Measurements from ENCODE around the gene MAP1B. TPM values are rescaled to one million over a fixed set of nuclear protein-coding genes. Genes with fewer than 3 reads are reported as not detected.
A peak's percentile ranks its signal among the peaks of the same experiment; 100 is the strongest.

MAP1B gene
- total RNA-seq, 1 donor from 2014 or later: 44.1 TPM

GRCh38 chr5:72194846-72195245 lies 87.6 kb downstream of the MAP1B start:
- no peak for DNase-seq

GRCh38 chr5:72195581-72195980 lies 88.3 kb downstream of the MAP1B start:
- DNase-seq: no peak

DNA sequence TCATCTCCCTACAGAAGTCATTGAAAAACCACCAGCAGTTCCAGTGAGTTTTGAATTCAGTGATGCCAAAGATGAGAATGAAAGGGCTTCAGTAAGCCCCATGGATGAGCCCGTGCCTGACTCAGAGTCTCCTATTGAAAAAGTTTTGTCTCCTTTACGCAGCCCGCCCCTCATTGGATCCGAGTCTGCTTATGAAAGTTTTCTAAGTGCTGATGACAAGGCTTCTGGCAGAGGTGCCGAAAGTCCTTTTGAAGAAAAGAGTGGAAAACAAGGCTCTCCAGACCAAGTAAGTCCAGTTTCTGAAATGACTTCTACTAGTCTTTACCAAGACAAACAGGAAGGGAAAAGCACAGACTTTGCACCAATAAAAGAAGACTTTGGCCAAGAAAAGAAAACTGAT lies 90.1 kb downstream of the MAP1B start:
- no peak for DNase-seq

- DNase-seq: no peak
Measured at GRCh38 chr5:72199681-72200080, 92.4 kb downstream of the MAP1B start.

GRCh38 chr5:72202331-72202825 lies 95.1 kb downstream of the MAP1B start:
- no peak for DNase-seq

- no peak for DNase-seq
Measured at GRCh38 chr5:72203251-72203845, 96.1 kb downstream of the MAP1B start.

- no peak for DNase-seq
Measured at GRCh38 chr5:72204946-72205345, 97.7 kb downstream of the MAP1B start.

DNA sequence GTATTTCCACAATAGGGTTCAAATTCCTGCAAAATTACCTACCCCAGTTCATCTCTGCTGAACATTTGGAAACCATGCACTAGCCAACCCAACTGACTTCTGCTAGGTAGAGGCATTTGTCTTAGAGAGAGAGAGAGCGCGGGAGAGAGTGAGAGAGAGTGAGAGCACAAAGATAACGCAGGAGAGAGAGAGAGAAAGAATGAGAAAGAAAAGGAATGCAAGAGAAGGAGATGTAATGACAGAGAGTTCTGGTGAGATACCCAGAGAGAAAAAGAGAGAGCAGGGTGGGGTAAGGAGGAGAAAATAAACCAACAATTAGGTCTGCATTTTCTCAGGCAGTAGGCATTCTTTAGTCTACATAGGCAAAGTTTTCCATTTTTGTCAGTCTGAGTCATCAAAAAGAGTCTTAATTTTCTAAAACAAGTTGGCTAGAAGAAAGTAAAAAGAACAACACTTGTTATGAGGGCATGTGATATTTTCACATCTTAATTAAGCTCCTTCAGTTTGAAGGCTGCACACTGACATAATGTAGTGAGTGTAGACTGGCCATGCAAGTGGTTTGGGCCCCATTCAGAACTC lies 98.2 kb downstream of the MAP1B start:
- no peak for DNase-seq

GRCh38 chr5:72206160-72206559 lies 98.9 kb downstream of the MAP1B start:
- DNase-seq: no peak

DNA sequence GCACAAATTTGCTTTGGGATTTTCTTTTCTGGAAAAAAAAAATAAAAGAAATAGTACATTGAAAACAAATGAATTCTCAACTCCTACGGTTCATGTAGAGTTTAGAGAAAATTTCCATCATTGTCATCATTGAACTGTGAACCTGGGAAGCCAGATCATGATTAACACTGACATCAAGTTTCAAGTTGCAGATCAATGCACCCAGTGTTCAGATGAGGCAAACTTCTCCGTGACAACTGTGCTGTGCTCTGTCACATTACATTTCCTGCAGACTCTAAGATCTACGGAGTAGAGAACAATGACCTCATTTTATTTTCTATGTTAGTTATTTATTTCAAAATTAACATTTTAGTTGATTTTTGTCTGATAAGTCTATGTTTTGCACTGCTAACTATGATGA lies 99.7 kb downstream of the MAP1B start:
- no peak for DNase-seq

DNA sequence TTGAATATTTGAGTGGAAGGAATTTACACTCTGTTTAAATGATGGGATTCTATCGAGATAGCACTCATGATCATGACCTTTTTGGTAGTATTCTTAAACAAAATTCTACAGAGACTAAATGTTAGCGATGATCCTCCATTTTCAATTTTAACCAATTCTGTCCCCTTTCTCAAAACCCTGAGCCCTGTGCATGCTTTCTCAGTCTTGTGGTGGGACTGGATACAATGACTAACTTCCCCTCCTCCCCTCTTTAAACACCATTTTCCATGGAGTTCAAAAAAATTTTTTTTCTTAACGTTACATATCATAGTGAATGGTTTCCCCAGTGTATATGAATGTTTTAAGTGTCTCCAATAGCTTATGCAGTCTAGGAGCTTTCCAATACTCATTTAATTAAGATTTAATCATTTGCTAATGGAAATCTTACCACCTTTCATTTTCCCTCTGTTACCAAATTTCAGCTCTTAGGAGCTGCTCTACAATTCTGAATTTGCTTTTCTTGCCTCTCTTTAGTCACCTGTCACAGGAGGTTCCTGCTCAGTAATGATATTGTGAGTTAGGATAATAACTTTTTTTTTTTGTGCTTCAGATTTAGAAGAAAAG lies 101.2 kb downstream of the MAP1B start:
- DNase-seq: no peak

DNA sequence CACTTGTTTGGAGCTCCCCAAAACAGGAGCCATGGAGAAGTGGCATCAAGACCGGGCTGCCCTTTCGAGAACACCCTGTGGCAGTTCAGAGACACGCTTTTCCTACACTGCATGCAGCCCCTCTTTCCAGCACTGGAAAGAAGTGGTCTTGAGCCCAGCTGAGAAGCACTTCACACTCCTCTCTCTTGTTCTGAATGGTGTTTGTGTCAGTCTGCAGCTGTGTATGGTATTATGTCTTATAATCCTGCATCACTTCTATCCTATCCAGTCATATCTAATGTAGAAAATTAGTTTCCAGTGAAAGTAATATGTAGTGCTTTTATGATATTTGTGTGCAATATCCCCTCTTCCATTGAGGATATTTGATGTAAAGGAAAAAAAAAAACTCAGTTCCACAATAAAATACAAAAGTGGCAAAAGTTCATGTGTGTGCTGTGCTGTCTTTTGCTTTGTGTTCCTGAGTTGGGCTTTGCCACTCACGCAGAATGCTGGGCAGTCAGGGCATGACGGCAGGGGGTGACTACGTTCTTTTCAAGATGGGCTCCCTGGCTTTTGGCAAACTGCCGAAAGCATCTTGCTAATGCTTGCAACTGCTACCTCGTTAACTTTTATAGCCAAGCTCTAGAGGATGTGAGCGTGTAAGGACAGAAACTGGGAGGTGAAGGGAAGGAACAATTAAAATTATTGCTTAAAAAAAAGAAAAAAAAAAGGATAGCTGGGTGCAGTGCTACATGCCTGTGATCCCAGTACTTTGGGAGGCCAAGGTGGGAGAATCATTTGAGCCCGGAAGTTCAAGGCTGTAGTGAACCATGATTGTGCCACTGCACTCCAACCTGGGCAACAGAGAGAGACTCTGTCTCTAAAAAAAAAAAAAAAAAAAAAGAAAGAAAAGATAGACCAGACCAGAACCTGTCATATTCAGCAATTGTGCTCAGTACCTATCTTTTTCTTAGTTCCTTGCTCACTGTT lies 102.2 kb downstream of the MAP1B start:
- DNase-seq: no peak

DNA sequence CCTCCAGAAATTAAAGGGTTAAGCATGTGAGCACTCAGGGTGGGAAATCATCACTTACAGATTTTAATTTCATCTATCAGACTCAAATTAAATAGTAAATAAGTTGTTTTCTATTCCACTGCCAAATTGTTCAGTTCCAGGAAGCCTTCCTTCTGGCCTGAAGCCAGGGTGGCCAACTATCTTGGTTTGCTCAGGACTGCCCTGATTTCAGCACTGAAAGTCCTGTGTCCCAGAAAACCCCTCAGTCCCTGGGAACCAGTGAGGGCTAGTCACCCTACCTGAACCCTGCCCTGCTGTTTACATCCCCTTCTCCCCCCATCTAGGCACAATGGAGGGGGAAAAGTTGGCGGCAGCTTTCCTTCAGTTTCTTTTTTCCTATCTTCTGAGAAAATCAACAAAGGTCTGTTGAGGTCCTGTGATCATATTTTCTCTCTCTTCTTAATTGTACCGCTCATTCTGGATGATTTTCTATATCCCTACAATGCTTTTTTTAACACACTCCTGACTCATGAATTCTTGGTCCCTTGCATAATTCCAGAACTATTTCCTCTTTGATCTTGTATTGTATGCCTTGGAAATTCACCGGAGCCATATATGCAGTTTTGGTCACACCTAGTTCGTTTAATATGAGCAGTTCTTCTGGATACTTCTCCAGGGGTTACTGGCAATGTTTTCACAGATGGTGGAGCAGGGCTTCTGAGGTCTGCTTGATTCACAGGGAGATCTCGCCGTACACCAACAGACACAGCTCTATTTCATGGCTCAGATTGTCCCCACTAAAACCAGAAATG lies 103.8 kb downstream of the MAP1B start:
- peak; percentile 32 for DNase-seq

- no peak for DNase-seq
Measured at GRCh38 chr5:72212171-72212570, 104.9 kb downstream of the MAP1B start.

GRCh38 chr5:72213482-72213881 lies 106.2 kb downstream of the MAP1B start:
- no peak for DNase-seq

DNA sequence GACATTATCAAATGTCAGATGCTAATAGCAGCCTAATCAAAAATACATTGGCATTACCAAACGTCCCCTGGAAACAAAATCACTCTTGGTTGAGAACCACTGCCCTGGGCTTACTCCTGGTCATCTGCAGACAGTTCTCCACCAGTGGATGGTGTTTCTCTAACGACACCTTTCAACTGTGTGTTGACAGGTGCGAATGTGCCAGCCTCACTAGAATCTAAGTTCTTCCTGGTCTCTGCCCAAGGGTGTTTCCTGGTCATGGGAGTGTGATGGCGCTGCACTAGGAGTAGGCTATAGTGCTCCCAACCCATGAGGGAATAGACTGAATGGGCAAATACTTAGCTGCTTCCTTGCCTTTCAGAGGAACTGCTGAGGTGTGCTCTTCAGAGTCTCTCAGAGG lies 106.9 kb downstream of the MAP1B start:
- no peak for DNase-seq

DNA sequence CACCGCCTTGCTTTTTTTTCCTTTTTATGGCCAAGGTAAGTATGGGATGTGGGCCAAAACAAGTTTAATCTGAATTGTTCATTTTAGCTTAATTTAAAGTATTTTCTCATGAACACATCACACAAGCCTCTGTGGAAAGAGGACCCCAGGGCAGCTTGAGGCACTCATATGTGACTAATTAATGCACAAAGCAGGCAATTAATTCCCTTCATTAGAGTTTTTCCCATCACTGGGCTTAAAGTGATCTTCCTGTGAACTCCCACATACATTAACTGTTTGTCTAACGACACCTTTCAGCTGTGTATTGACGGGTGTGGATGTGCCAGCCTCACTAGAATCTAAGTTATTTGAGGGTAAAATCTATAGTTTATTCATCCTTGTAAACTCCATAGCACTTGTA lies 109.5 kb downstream of the MAP1B start:
- DNase-seq: no peak

DNA sequence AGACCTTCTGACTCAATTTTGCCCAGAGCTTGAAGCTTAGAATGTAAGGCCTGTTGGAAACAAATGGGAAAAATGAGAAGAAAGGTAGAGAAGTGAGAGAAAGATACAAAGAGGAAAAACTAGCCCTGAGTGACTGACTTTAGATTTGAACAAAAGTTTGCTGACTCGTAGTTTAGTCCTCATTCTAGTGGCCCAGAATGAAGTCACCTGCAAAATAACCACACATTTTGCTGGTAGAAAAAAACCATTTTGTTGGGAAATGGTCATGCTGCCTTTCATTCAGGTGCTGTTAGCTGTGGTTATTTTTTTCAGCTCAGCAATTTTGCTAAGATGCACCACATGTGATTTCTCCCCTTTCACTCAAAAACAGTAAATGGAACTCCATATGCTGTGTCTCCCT lies 113.8 kb downstream of the MAP1B start:
- no peak for DNase-seq

DNA sequence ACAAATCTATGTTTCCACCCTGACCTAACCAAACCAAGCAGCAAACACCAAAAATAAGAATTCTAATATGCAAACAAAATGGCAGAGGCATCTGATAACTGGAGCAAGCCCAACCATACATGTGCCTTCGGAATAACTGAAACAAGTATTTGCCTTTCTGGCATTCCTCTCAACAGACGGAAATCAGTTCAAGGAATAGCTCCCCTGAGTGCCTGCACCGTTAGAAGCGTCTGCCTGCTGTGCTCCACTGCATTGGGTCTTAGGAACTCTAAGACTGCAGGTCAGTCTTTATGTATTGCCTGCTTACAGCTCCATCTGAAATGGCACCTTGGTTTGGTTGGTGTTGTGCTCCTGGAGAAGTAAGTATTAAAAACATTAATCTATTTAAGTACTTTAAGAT lies 114.3 kb downstream of the MAP1B start:
- DNase-seq: no peak

DNA sequence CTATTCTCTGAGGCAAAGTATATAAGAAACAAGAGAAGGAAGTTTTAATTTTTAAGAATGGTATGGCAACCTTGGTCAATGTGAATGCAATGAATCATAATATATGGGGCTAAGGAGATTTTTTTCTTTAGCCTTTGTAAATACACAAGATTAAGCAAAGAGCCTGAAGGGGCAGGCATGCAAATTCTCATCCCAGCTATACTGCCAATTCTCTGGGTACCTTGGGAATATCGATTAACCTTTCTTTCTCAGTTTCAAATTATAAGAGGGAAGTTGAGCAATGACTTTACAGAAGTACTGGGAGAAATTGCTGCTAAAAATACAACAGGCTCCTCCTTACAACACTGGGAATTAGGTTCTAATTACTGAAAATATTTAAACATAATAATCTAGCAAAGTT lies 115.2 kb downstream of the MAP1B start:
- no peak for DNase-seq

DNA sequence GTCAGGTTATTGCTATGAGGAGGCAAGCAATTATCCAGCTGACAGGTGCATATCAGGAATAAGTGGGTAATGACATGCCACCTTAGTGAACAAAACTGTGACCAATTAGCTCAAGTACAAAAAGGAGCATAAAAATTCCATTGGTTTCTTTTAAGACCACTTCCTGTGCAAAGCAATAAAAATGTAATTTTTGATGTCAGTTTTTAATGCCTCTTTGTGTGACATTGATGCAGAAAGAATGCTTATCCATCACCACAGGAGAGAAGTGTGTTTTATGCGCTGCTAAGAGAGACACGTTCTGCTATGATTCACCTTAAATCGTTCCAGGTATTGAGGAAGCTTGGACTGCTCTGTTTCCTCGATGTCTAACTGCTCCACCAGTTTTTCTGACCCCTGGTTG lies 116.1 kb downstream of the MAP1B start:
- DNase-seq: no peak

DNA sequence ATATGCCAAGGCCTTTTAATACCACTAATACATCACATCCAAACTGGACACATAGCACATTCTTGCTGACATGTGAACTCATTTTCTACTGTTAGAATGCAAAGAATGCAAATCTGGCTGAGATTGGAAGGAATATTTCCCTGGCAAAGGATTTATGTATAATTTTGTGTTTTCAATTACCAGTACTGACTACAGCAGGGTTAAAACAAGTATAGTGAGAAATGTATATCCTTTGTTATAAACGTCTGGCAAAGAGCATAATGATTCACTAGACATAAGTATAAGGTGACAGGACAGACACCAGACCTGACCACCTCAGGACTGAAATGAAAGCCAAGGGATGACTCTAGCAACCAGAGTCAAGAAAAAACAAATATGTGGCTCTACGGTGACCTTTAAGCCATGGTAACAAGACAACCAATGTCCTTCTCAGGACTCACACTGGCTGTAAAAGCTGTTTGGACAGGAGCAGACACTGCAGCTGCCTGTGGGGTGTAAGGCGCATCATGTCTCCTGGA lies 117.7 kb downstream of the MAP1B start:
- no peak for DNase-seq

All from skin of body (tissue), 2 donors.